NCI-H1694 (cell line): ENCODE measurements around the gene MCU.
"Not testable (repeated sequence)": the region's sequence is repeated elsewhere in the genome, so short reads cannot be mapped to it uniquely, and the experiment has no call there.

Experiments
- DNase-seq: peaks from one replicate; lab custom pipeline; 2025; lab: John Stamatoyannopoulos, UW

The MCU gene

GRCh38 chr10:72762042-72762441 lies 70.1 kb downstream of the MCU start:
- DNase-seq, result no peak

GRCh38 chr10:72763201-72763600 lies 71.3 kb downstream of the MCU start:
- no peak for DNase-seq

GRCh38 chr10:72764151-72764550 lies 72.2 kb downstream of the MCU start:
- no peak for DNase-seq

GRCh38 chr10:72765051-72765745 lies 73.3 kb downstream of the MCU start:
- no peak for DNase-seq

- not testable (repeated sequence) for DNase-seq
Observed at GRCh38 chr10:72771195-72771594, 79.3 kb downstream of the MCU start.

- no peak for DNase-seq
Observed at GRCh38 chr10:72772031-72772430, 80.1 kb downstream of the MCU start.

GRCh38 chr10:72779874-72780273 lies 87.9 kb downstream of the MCU start:
- DNase-seq, result no peak

GRCh38 chr10:72782649-72783330 lies 90.8 kb downstream of the MCU start:
- no peak for DNase-seq

GRCh38 chr10:72783410-72783833 lies 91.5 kb downstream of the MCU start:
- no peak for DNase-seq

GRCh38 chr10:72784551-72785351 lies 92.8 kb downstream of the MCU start:
- DNase-seq, result no peak

GRCh38 chr10:72785409-72785808 lies 93.5 kb downstream of the MCU start:
- DNase-seq, result no peak

GRCh38 chr10:72790216-72790990 lies 98.5 kb downstream of the MCU start:
- no peak for DNase-seq

- DNase-seq, result no peak
Observed at GRCh38 chr10:72792288-72792687, 100.3 kb downstream of the MCU start.

- no peak for DNase-seq
Observed at GRCh38 chr10:72793752-72794151, 101.8 kb downstream of the MCU start.

GRCh38 chr10:72794260-72794659 lies 102.3 kb downstream of the MCU start:
- no peak for DNase-seq

GRCh38 chr10:72796042-72796441 lies 104.1 kb downstream of the MCU start:
- DNase-seq, result no peak

- DNase-seq, result no peak
Observed at GRCh38 chr10:72796538-72796937, 104.6 kb downstream of the MCU start.

- no peak for DNase-seq
Observed at GRCh38 chr10:72800000-72800740, 108.2 kb downstream of the MCU start.

- no peak for DNase-seq
Observed at GRCh38 chr10:72800741-72801092, 108.8 kb downstream of the MCU start.

- no peak for DNase-seq
Observed at GRCh38 chr10:72801263-72801868, 109.4 kb downstream of the MCU start.

GRCh38 chr10:72802332-72802731 lies 110.4 kb downstream of the MCU start:
- DNase-seq, result no peak
